ENCODE results near the gene MKNK2. TPM values are rescaled to one million over a fixed set of nuclear protein-coding genes. Genes with fewer than 3 reads are reported as not detected.

MKNK2 gene
- total and polyA plus RNA-seq, 2 of the 13 experiments (the other 11 are each of a cell fraction or from before 2014, with no cell fraction given): 44.9 to 112 TPM

GRCh38 chr19:2050991-2051772 is at the start of gene MKNK2 (continued):
- TF ChIP-seq DMTF1 (CRISPR knock-in tag; IDR thresholded peaks at IDR 0.05) (no peak), ZNF563 (CRISPR knock-in tag; IDR thresholded peaks at IDR 0.05) (peak; percentile 80), THAP7 (CRISPR knock-in tag; IDR thresholded peaks at IDR 0.05) (0 out of 2 replicates have a peak, but pooled peaks have one; percentile 44), ZNF326 (CRISPR knock-in tag; IDR thresholded peaks at IDR 0.05; ENCODE audit: borderline replicate concordance) (no peak), ZFX (CRISPR knock-in tag; IDR thresholded peaks at IDR 0.05; ENCODE audit: low read depth) (peak; percentile 48; the same call in 1 of the 2 replicates), XRCC5 (optimal IDR thresholded peaks at IDR 0.05; ENCODE audit: low read length) (no peak), SP2 (CRISPR knock-in tag; IDR thresholded peaks at IDR 0.05) (0 out of 2 replicates have a peak, but pooled peaks have one; percentile 23), CEBPG (CRISPR knock-in tag; IDR thresholded peaks at IDR 0.05) (no peak), POLR2AphosphoS2 (IDR thresholded peaks at IDR 0.05; ENCODE audit: low read depth, low read length) (peak; percentile 57; the same call in 1 of the 2 replicates), HOXA5 (CRISPR knock-in tag; IDR thresholded peaks at IDR 0.05) (no peak; the same call in none of the 2 replicates), ELF4 (CRISPR knock-in tag; IDR thresholded peaks at IDR 0.05; ENCODE audit: borderline replicate concordance) (no peak), IRF2 (CRISPR knock-in tag; IDR thresholded peaks at IDR 0.05) (peak; percentile 36; the same call in 1 of the 2 replicates), ZNF281 (CRISPR knock-in tag; IDR thresholded peaks at IDR 0.05; ENCODE audit: borderline replicate concordance) (no peak), ZNF251 (CRISPR knock-in tag; IDR thresholded peaks at IDR 0.05) (no peak), ZNF589 (CRISPR knock-in tag; conservative IDR thresholded peaks at IDR 0.05) (no peak), NR2F2 (IDR thresholded peaks at IDR 0.05; ENCODE audit: borderline replicate concordance, low read depth) (no peak), KMT2B (CRISPR knock-in tag; IDR thresholded peaks at IDR 0.05) (no peak), HMGXB3 (CRISPR knock-in tag; IDR thresholded peaks at IDR 0.05; ENCODE audit: borderline replicate concordance) (no peak; the same call in 1 of the 2 replicates), SAP130 (CRISPR knock-in tag; IDR thresholded peaks at IDR 0.05; ENCODE audit: low read depth) (peak; percentile 60; the same call in 1 of the 2 replicates)

Measured in HepG2 (cell line).